ENCODE results near the gene IFITM2.

Gene IFITM2

DNA sequence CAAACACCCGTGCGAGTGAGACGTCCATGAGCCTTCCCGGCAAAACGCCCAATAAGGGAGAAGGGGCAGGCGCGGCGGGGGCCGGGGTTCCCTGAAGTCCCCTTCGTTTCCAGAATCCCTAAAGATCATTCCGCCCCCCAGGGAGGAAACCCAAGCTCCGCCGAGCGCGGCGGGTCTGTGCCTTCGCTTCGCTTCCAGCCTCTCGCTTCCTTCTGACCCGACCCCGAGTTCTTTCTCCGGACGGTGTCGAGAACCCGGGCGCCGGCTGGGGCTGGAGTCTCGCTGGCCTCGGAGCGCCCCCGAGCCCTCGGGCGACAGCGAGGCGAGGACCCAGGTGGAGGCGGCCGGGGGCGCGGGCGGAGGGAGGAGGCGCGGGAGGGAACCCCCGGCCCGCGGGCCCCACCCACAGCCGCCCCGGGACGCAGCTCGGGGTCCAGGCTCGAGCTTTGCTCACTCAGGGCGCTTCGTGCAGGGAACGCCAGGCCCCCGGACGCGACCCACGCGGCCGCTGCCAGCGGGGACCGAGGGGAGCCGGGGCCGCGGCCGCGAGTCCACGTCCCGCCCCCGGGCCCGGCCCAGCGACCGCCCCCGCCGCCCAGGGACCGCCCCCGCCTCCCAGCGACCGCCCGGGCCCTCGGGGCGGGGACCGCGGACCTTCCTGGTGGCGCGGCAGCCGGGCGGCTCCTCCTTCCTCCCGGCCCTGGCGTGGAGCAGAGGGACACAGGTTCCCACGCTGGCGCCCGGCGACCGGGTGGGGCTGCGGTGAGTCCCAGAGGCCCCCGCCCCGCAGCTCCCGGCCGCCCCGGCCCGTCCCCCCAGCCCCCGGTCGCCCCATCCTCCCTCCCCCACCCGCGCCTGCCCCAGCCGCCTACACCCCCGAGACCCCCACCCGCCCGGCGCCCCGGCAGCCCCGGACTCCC is 18.9 kb upstream of the IFITM2 start, which contains the start of gene PGGHG:
Gene PGGHG (plus strand): TSS at position 649 of the 920 bp plus-strand sequence. CDS start 691 bp downstream, outside the sequence.
- H3K4me3 ChIP-seq (ENCODE audit: low read depth, low read length): no peak within 1 kb of the TSS
- no peaks in the 10 kb centered on the region for H3K36me3 ChIP-seq
- peak; percentile 39 for DNase-seq
- no peaks in the 10 kb centered on the region for H3K9me3 ChIP-seq
- H3K4me1 ChIP-seq: no peaks in the 10 kb centered on the region
- TF ChIP-seq, protein P1, sequence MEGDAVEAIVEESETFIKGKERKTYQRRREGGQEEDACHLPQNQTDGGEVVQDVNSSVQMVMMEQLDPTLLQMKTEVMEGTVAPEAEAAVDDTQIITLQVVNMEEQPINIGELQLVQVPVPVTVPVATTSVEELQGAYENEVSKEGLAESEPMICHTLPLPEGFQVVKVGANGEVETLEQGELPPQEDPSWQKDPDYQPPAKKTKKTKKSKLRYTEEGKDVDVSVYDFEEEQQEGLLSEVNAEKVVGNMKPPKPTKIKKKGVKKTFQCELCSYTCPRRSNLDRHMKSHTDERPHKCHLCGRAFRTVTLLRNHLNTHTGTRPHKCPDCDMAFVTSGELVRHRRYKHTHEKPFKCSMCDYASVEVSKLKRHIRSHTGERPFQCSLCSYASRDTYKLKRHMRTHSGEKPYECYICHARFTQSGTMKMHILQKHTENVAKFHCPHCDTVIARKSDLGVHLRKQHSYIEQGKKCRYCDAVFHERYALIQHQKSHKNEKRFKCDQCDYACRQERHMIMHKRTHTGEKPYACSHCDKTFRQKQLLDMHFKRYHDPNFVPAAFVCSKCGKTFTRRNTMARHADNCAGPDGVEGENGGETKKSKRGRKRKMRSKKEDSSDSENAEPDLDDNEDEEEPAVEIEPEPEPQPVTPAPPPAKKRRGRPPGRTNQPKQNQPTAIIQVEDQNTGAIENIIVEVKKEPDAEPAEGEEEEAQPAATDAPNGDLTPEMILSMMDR (IDR thresholded peaks at IDR 0.05; ENCODE audit: low read depth, low read length): no peak
- peaks cover 11% of the 10 kb centered on the region for H3K27me3 ChIP-seq

DNA sequence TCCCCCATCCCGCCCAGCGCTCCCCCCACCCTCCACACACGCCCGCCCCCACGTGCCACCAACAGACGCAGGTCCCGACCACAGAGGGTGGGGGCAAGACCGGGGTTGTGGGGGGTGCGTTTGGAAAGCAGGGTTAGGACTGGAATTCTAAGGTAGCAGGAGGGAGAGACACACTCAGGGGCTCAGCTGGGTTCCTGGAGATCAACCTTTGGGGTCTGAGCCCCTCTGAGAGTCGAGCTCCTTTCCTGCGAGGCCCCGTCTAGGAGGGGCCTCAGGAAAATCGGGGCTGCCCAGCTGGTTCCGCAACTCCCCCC is 18.3 kb upstream of the IFITM2 start:
- H3K36me3 ChIP-seq: no peaks in the 10 kb centered on the region
- H3K27me3 ChIP-seq: peaks cover 11% of the 10 kb centered on the region
- H3K4me3 ChIP-seq (ENCODE audit: low read depth, low read length): no peak overlapping the region
- H3K4me1 ChIP-seq: no peaks in the 10 kb centered on the region
- H3K9me3 ChIP-seq: no peaks in the 10 kb centered on the region
- no peak for DNase-seq
- TF ChIP-seq, protein P1 (IDR thresholded peaks at IDR 0.05; ENCODE audit: low read depth, low read length): no peak

DNA sequence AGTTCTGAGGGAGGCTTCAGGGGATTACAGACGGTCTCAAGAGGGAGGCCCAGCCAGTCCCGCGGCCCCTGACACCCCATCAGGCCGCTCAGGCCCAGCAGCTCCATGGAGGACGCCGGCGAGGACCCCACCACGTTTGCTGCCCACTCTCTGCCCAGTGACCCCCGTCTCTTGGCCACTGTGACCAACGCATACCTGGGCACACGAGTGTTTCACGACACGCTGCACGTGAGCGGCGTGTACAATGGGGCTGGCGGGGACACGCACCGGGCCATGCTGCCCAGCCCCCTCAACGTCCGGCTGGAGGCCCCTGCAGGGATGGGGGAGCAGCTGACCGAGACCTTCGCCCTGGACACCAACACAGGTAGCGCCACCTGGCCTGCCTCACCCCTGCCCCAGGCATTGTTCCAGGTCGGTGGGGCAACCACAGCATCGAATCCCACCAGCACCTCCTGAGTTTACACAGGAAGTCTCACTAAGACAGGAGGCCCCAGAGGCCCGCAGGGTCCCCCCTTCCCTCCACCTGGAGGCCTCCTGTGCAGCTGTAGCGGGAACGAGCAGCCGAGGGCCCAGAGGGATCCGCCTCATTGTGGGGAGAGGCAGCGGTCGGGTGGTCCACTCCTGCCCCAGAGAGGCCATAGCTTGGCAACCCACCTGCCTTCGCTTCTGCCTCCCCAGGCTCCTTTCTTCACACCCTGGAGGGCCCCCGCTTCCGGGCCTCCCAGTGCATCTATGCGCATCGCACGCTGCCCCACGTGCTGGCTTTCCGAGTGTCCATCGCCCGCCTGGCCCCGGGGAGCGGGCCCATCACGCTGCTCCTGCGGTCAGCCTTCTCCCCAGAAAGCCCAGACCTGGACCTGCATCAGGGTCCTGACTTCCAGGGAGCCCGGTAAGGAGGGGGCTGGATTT is 17.6 kb upstream of the IFITM2 start:
- no peak for DNase-seq
- TF ChIP-seq, protein P1 (IDR thresholded peaks at IDR 0.05; ENCODE audit: low read depth, low read length): no peak
- no peak overlapping the region for H3K4me3 ChIP-seq (ENCODE audit: low read depth, low read length)
- no peaks in the 10 kb centered on the region for H3K36me3 ChIP-seq
- no peaks in the 10 kb centered on the region for H3K9me3 ChIP-seq
- no peaks in the 10 kb centered on the region for H3K4me1 ChIP-seq
- peaks cover 11% of the 10 kb centered on the region for H3K27me3 ChIP-seq

DNA sequence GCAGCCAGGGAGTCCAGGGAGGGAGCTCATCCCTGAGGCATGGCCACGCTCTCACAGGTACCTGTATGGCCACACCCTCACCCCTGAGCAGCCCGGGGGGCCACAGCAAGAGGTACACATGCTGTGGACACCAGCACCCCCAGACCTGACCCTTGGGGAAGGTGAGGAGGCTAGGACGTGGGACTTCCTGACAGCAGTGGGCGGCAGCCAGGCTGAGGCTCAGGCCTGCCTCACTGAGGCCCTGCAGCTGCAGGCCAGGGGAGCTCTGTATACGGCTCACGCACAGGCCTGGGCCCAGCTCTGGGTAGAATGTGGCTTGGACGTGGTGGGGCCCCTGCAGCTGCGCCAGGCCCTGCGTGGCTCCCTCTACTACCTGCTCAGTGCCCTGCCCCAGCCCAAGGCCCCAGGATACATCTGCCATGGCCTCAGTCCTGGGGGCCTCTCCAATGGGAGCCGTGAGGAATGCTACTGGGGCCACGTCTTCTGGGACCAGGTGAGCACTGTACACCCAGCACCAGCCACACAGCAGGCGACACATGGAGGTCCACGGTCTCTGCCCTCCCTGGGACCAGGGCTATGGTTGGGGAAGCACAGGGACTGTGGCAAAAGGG is 16.9 kb upstream of the IFITM2 start:
- no peaks in the 10 kb centered on the region for H3K4me1 ChIP-seq
- TF ChIP-seq, protein P1 (IDR thresholded peaks at IDR 0.05; ENCODE audit: low read depth, low read length): no peak
- no peak for DNase-seq
- no peak overlapping the region for H3K4me3 ChIP-seq (ENCODE audit: low read depth, low read length)
- H3K36me3 ChIP-seq: no peaks in the 10 kb centered on the region
- H3K27me3 ChIP-seq: peaks cover 13% of the 10 kb centered on the region
- H3K9me3 ChIP-seq: no peaks in the 10 kb centered on the region

DNA sequence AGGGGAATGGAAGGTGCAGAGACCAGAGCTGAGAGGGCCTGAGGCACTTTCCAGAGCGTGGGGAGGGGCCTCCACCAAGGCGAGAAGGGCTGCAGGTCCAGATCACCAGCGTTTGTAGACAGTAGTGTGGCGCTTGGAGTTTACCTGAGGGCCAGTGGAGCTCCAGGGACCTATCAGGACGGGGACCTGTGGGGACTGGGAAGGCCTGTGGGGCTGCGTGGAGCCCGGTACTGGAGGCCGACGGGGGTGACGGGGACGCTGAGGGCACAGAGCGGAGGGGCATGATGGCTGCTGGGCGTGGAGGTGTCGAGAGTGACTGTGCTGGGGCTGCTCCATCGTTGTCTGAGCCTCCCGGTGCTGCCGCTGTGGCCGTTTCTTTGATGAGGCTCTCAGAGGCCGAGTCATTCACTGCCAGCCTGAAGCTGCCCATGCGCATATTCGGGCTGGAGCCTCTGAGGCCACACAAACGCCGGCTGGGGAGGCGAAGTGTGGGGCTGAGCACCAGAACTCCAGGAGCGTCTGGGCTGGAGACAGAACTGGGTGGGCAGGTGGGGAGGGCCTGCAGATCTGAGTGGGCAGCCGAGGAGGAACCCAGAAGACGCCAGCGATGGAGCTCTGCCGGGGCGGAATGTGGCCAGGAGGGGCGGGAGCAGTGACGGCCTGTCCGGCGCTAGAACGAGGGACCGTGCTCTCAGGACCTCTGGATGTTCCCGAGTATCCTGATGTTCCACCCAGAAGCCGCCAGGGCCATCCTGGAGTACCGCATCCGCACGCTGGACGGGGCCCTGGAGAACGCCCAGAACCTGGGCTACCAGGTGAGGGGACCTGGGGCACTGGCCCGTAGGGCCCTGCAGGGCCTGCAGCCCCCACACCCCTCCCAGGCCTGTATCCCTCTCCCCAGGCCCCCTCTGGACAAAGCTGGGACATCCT is 16.1 kb upstream of the IFITM2 start:
- Histone ChIP-seq H3K4me1 (no peaks in the 10 kb centered on the region), H3K27me3 (peaks cover 15% of the 10 kb centered on the region)

More for the DNA sequence above, 16.1 kb upstream of the IFITM2 start:
- TF ChIP-seq, protein P1 (IDR thresholded peaks at IDR 0.05; ENCODE audit: low read depth, low read length): no peak
- Histone ChIP-seq H3K9me3 (no peaks in the 10 kb centered on the region), H3K4me3 (ENCODE audit: low read depth, low read length) (no peak overlapping the region), H3K36me3 (no peaks in the 10 kb centered on the region)
- no peak for DNase-seq

All from BE2C (cell line).